GM12878 (cell line): ENCODE measurements around the gene ELOA.

Experiments used
- ASH2L ChIP-seq: fragments of 300-600, 200-600 bp; sonication (generic); IDR thresholded peaks from 2 replicates; pipeline ENCODE4 v1.6.1; 2017; ENCODE audit warnings: low read depth, mild to moderate bottlenecking, borderline replicate concordance
- EZH2 ChIP-seq: IDR thresholded peaks from 2 replicates; pipeline ENCODE4 v1.6.1; 2012; ENCODE audit warnings: low read depth, mild to moderate bottlenecking, control low read depth, inconsistent platforms, low read length, borderline replicate concordance; ENCODE audit not compliant: control insufficient read depth
- FOS ChIP-seq: IDR thresholded peaks from 3 replicates; pipeline ENCODE4 v1.6.1; 2011; ENCODE audit warnings: borderline replicate concordance; ENCODE audit not compliant: insufficient read length; ENCODE audit errors: extremely low read depth
- GABPA ChIP-seq: IDR thresholded peaks from 2 replicates; pipeline ENCODE4 v1.6.1; 2014; ENCODE audit warnings: antibody characterized with exemption, low read depth, mild to moderate bottlenecking, inconsistent platforms
- HDAC2 ChIP-seq: fragments of 200-600 bp; sonication (generic); IDR thresholded peaks from 2 replicates; pipeline ENCODE4 v1.6.1; 2017
- JUNB ChIP-seq: IDR thresholded peaks from 2 replicates; pipeline ENCODE4 v1.6.1; 2016; ENCODE audit warnings: antibody characterized with exemption, mild to moderate bottlenecking
- MXI1 ChIP-seq: fragments of 150-350 bp; IDR thresholded peaks from 2 replicates; pipeline ENCODE4 v1.6.1; 2011; ENCODE audit warnings: low read depth, mild to moderate bottlenecking, inconsistent platforms, low read length, improper control_type of control experiment
- NRF1 ChIP-seq: conservative IDR thresholded peaks from 2 replicates; pipeline ENCODE4 v1.6.1; 2011; ENCODE audit warnings: mild to moderate bottlenecking, low read depth, low read length, improper control_type of control experiment
- POLR2AphosphoS5 ChIP-seq: IDR thresholded peaks from 2 replicates; pipeline ENCODE4 v1.6.1; 2011; ENCODE audit warnings: mild to moderate bottlenecking, low read length, inconsistent platforms
- RBBP5 ChIP-seq: fragments of 200-600 bp; sonication (generic); conservative IDR thresholded peaks from 2 replicates; pipeline ENCODE4 v1.6.1; 2016
- TBL1XR1 ChIP-seq: IDR thresholded peaks from 2 replicates; pipeline ENCODE4 v1.6.1; 2012; ENCODE audit warnings: low read depth, low read length, improper control_type of control experiment
- ZNF274 ChIP-seq: IDR thresholded peaks from one replicate; pipeline ENCODE4 v1.8.0; 2011; ENCODE audit not compliant: insufficient read length, insufficient read depth
- TF ChIP-seq, protein P1 (sequence below), 3 experiments: IDR thresholded peaks in 2 of 3; conservative IDR thresholded peaks in 1 of 3; 2 replicates each; pipeline ENCODE4 v1.5.1; 2011; ENCODE audit warnings: low read depth in 3 of 3, low read length in 3 of 3, mild to moderate bottlenecking in 3 of 3, control low read depth in 2 of 3, moderate library complexity in 2 of 3, inconsistent platforms in 1 of 3, mixed read lengths in 1 of 3; ENCODE audit not compliant: control insufficient read depth in 2 of 3, insufficient read depth in 1 of 3; ENCODE audit errors: extremely low read depth in 1 of 3
- TF ChIP-seq, protein P2 (sequence below): IDR thresholded peaks from 2 replicates; pipeline ENCODE4 v1.6.1; 2011; ENCODE audit warnings: borderline replicate concordance, low read depth, mild to moderate bottlenecking, moderate library complexity, low read length; ENCODE audit not compliant: insufficient read depth, poor library complexity, severe bottlenecking

DNA sequence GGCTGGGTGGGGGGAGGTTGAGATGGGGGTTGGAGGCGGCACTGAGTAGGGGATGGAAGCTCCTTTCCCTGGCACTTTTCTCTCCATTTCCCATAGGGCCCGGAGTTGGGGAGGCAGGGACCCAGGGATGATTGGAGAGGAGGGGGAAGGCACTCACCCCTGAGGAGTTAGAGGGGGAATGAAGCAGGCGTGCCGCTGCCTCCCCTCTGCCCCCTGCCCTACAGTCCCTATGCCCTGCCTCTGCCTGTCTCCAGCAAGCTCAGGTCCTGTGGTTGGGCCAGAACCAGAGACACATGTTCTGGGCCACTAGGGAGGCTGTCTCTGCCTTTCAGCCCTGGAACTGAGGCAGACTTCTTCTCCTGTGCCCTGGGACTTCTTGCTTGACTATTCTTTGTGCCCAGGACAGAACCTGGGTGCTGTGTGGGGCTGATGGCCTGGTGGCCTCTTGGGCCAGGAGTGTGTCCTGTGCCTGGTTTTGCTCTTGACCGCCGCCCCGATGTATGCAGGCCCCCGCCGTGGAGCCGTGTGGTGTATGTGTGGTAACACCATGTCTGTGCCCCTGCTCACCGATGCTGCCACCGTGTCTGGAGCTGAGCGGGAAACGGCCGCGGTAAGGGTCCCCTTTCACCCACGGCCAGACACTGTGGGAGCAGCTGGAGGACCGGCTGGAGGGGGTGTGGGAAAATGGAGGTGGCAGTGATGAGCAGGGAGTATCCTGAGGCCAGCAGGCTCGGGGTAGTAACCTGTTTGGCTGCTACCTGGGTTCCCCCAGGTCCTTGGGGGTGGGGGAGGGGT is 49.1 kb downstream of the ELOA start:
- no peak for TF ChIP-seq TBL1XR1
- no peak for TF ChIP-seq NRF1
- no peak for TF ChIP-seq ZNF274
- TF ChIP-seq, protein P1, sequence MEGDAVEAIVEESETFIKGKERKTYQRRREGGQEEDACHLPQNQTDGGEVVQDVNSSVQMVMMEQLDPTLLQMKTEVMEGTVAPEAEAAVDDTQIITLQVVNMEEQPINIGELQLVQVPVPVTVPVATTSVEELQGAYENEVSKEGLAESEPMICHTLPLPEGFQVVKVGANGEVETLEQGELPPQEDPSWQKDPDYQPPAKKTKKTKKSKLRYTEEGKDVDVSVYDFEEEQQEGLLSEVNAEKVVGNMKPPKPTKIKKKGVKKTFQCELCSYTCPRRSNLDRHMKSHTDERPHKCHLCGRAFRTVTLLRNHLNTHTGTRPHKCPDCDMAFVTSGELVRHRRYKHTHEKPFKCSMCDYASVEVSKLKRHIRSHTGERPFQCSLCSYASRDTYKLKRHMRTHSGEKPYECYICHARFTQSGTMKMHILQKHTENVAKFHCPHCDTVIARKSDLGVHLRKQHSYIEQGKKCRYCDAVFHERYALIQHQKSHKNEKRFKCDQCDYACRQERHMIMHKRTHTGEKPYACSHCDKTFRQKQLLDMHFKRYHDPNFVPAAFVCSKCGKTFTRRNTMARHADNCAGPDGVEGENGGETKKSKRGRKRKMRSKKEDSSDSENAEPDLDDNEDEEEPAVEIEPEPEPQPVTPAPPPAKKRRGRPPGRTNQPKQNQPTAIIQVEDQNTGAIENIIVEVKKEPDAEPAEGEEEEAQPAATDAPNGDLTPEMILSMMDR (IDR thresholded peaks at IDR 0.05 in 2 of 3, conservative IDR thresholded peaks at IDR 0.05 in 1 of 3; ENCODE audit: control insufficient read depth in 2 of 3, extremely low read depth in 1 of 3, insufficient read depth in 1 of 3, low read depth in 3 of 3, low read length in 3 of 3): no peak
- TF ChIP-seq MXI1: no peak
- no peak for TF ChIP-seq FOS
- TF ChIP-seq ASH2L: no peak
- no peak for TF ChIP-seq POLR2AphosphoS5
- TF ChIP-seq, protein P2, sequence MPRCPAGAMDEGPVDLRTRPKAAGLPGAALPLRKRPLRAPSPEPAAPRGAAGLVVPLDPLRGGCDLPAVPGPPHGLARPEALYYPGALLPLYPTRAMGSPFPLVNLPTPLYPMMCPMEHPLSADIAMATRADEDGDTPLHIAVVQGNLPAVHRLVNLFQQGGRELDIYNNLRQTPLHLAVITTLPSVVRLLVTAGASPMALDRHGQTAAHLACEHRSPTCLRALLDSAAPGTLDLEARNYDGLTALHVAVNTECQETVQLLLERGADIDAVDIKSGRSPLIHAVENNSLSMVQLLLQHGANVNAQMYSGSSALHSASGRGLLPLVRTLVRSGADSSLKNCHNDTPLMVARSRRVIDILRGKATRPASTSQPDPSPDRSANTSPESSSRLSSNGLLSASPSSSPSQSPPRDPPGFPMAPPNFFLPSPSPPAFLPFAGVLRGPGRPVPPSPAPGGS: no peak
- no peak for TF ChIP-seq HDAC2
- no peak for TF ChIP-seq JUNB
- no peak for TF ChIP-seq EZH2
- TF ChIP-seq RBBP5: no peak
- TF ChIP-seq GABPA: no peak
